H1 (cell line): ENCODE data around the gene PLXND1.

Source experiments
- EZH2 ChIP-seq: fragments of 200-600 bp; sonication (generic); IDR thresholded peaks from 2 replicates; pipeline ENCODE4 v1.7.1; 2012; ENCODE audit warnings: low read depth, mild to moderate bottlenecking, moderate library complexity, low read length, inconsistent platforms; ENCODE audit not compliant: severe bottlenecking
- GABPA ChIP-seq: IDR thresholded peaks from 2 replicates; pipeline ENCODE4 v1.6.1; 2011; ENCODE audit warnings: mild to moderate bottlenecking, low read length, moderate library complexity, borderline replicate concordance; ENCODE audit not compliant: insufficient read depth
- HDAC2 ChIP-seq, 2 experiments: fragments of 300-600 bp in 1 of 2; sonication (generic) in 1 of 2; IDR thresholded peaks; 2 replicates each; pipeline ENCODE4 v1.6.1; 2011 to 2012; ENCODE audit warnings: low read depth in 2 of 2, low read length in 2 of 2, mild to moderate bottlenecking in 2 of 2, moderate library complexity in 2 of 2, borderline replicate concordance in 1 of 2, inconsistent platforms in 1 of 2
- JUN ChIP-seq: IDR thresholded peaks from 2 replicates; pipeline ENCODE4 v1.6.1; 2011; ENCODE audit warnings: low read depth, mild to moderate bottlenecking, improper control_type of control experiment, low read length
- KDM5A ChIP-seq: fragments of 200-600 bp; IDR thresholded peaks from 2 replicates; pipeline ENCODE4 v1.7.1; 2012; ENCODE audit warnings: mild to moderate bottlenecking, low read length, inconsistent platforms, mixed read lengths
- POLR2A ChIP-seq, 2 experiments: IDR thresholded peaks; 1 replicate in 1 of 2; 2 replicates in 1 of 2; pipeline ENCODE4 v1.6.1; 2011; ENCODE audit warnings: low read depth in 2 of 2, low read length in 2 of 2, mild to moderate bottlenecking in 2 of 2; ENCODE audit errors: control extremely low read depth in 1 of 2
- RAD21 ChIP-seq, 2 experiments: IDR thresholded peaks in 1 of 2; conservative IDR thresholded peaks in 1 of 2; 2 replicates each; pipeline ENCODE4 v1.6.1; 2011; ENCODE audit warnings: low read depth in 2 of 2, low read length in 2 of 2, improper control_type of control experiment in 1 of 2, inconsistent platforms in 1 of 2, mild to moderate bottlenecking in 1 of 2, moderate library complexity in 1 of 2
- YY1 ChIP-seq: IDR thresholded peaks from 2 replicates; pipeline ENCODE4 v1.6.1; 2011; ENCODE audit warnings: low read depth, mild to moderate bottlenecking, low read length
- ZNF274 ChIP-seq: IDR thresholded peaks from 2 replicates; pipeline ENCODE4 v1.7.0; 2012; ENCODE audit warnings: low read length, borderline replicate concordance; ENCODE audit errors: extremely low read depth
- TF ChIP-seq, protein P1 (sequence below), 3 experiments: IDR thresholded peaks; 1 replicate in 2 of 3; 2 replicates in 1 of 3; pipeline versions ENCODE4 v1.5.1 to v1.6.1; 2011; ENCODE audit warnings: low read length in 3 of 3, mild to moderate bottlenecking in 3 of 3, inconsistent platforms in 2 of 3, low read depth in 1 of 3, moderate library complexity in 1 of 3; ENCODE audit not compliant: insufficient read depth in 1 of 3; ENCODE audit errors: control extremely low read depth in 1 of 3
- TF ChIP-seq, protein P2 (sequence below): IDR thresholded peaks from 2 replicates; pipeline ENCODE4 v1.6.1; 2011; ENCODE audit warnings: low read depth, mild to moderate bottlenecking, low read length; ENCODE audit not compliant: insufficient read depth

DNA sequence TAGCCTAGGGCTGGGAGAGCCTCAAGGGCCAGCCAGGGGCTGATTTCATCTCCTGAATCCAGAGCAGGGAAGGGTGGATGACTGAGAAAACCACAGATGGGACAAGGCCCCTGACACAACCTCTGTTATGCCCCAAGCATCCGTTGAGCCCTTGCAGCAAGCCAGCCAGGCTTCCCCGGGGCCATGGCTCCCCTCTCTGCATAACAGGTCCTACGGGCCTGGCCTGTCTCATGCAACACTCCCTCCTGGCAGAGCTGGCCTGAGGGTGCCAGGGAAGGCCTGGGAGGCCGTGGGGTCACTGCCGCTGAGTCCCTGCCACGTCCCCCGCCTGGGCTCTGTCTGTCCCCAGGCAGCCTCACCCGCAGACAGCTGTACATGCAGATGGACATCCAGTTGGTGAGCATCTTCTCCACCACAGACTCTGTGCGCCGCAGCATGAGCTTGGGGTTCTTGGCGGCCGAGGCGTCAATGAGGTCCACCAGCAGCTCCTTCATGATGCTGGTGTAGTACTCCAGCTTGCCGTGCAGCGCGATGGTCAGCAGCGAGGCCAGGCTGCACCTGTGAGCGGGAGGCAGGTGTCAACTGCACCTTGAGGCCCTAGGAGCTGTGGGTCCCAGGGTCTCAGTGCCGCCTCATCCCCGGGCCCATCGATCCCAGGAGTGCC lies 41.4 kb downstream of the PLXND1 start:
- TF ChIP-seq POLR2A (IDR thresholded peaks at IDR 0.05; ENCODE audit: control extremely low read depth in 1 of 2, low read depth in 2 of 2, low read length in 2 of 2) (no peak), JUN (no peak), GABPA (no peak), RAD21 (IDR thresholded peaks at IDR 0.05 in 1 of 2, conservative IDR thresholded peaks at IDR 0.05 in 1 of 2; ENCODE audit: low read depth in 2 of 2, low read length in 2 of 2) (no peak), ZNF274 (no peak), EZH2 (no peak), KDM5A (no peak), HDAC2 (IDR thresholded peaks at IDR 0.05; ENCODE audit: borderline replicate concordance in 1 of 2, low read depth in 2 of 2, low read length in 2 of 2) (no peak), YY1 (no peak)
- TF ChIP-seq, protein P1, sequence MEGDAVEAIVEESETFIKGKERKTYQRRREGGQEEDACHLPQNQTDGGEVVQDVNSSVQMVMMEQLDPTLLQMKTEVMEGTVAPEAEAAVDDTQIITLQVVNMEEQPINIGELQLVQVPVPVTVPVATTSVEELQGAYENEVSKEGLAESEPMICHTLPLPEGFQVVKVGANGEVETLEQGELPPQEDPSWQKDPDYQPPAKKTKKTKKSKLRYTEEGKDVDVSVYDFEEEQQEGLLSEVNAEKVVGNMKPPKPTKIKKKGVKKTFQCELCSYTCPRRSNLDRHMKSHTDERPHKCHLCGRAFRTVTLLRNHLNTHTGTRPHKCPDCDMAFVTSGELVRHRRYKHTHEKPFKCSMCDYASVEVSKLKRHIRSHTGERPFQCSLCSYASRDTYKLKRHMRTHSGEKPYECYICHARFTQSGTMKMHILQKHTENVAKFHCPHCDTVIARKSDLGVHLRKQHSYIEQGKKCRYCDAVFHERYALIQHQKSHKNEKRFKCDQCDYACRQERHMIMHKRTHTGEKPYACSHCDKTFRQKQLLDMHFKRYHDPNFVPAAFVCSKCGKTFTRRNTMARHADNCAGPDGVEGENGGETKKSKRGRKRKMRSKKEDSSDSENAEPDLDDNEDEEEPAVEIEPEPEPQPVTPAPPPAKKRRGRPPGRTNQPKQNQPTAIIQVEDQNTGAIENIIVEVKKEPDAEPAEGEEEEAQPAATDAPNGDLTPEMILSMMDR (IDR thresholded peaks at IDR 0.05; ENCODE audit: control extremely low read depth in 1 of 3, insufficient read depth in 1 of 3, low read depth in 1 of 3, low read length in 3 of 3): no peak
- TF ChIP-seq, protein P2, sequence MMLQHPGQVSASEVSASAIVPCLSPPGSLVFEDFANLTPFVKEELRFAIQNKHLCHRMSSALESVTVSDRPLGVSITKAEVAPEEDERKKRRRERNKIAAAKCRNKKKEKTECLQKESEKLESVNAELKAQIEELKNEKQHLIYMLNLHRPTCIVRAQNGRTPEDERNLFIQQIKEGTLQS: no peak
